Breast epithelium (tissue), 4 donors: ENCODE data around the gene SIRT3. TPM values are rescaled to one million over a fixed set of nuclear protein-coding genes. Genes with fewer than 3 reads are reported as not detected.

Source experiments
- DNase-seq, 2 donors: peaks; one replicate each; pipeline ENCODE4 v3.0.0-alpha.2; 2019; ENCODE audit warnings: low spot score in 2 of 2
- H3K27ac ChIP-seq, 2 donors: fragments of 200-600 bp; sonication (generic) in 1 of 2; one replicate each; pipeline ENCODE4 v1.5.1; 2016 to 2019; ENCODE audit warnings: mild to moderate bottlenecking in 1 of 2
- H3K27me3 ChIP-seq, 2 donors: fragments of 200-600 bp; sonication (generic) in 1 of 2; one replicate each; pipeline versions ENCODE4 v1.5.1 to v1.6.0; 2017 to 2019; ENCODE audit warnings: control low read depth in 1 of 2, mild to moderate bottlenecking in 1 of 2
- H3K36me3 ChIP-seq: fragments of 200-600 bp; one replicate; pipeline ENCODE4 v1.5.1; 2019
- H3K4me1 ChIP-seq, 2 donors: fragments of 200-600 bp; sonication (generic); one replicate each; pipeline ENCODE4 v1.5.1; 2016 to 2019; ENCODE audit warnings: control low read depth in 1 of 2
- H3K4me3 ChIP-seq, 3 donors: fragments of 200-600 bp; sonication (generic); 1 replicate in 2 of 3; 2 replicates in 1 of 3; pipeline ENCODE4 v1.5.1; 2016 to 2019; ENCODE audit warnings: mild to moderate bottlenecking in 3 of 3, moderate library complexity in 2 of 3
- H3K9me3 ChIP-seq, 2 donors: fragments of 200-600 bp; sonication (generic) in 1 of 2; one replicate each; pipeline ENCODE4 v1.5.1; 2016 to 2019; ENCODE audit warnings: control low read depth in 1 of 2
- CTCF ChIP-seq, 3 donors: fragments of 450-650 bp; IDR thresholded peaks; one replicate each; pipeline ENCODE4 v1.5.1; 2016 to 2017; ENCODE audit warnings: antibody characterized with exemption in 3 of 3, mild to moderate bottlenecking in 3 of 3, moderate library complexity in 3 of 3
- POLR2A ChIP-seq: fragments of 450-650 bp; IDR thresholded peaks from one replicate; pipeline ENCODE4 v1.6.1; 2016; ENCODE audit warnings: antibody characterized with exemption, mild to moderate bottlenecking, moderate library complexity
- POLR2AphosphoS5 ChIP-seq, 3 donors: sonication (generic); formaldehyde crosslinking; IDR thresholded peaks; one replicate each; pipeline ENCODE4 v1.6.1; 2017; ENCODE audit warnings: antibody characterized with exemption in 3 of 3
- intact Hi-C: fragments of 100-400 bp; cut with DNase I; formaldehyde crosslinking; loops from one replicate; pipeline ENCODE4 v1.15.1; 2023; ENCODE audit warnings: low total_unique reads
- total RNA-seq, 3 donors: library from RNA; depleted of rRNA; stranded (reverse); fragments of >200 nt; gene quantifications; one replicate each; pipeline ENCODE4 v1.1.0, GENCODE V29; 2016

Gene SIRT3
- total RNA-seq, 3 donors from 2014 or later: 17.3 to 21.4 (median 19.3) TPM

- no peak for TF ChIP-seq POLR2AphosphoS5 (IDR thresholded peaks at IDR 0.05)
- no peak for TF ChIP-seq POLR2A
- no peak for TF ChIP-seq CTCF (IDR thresholded peaks at IDR 0.05)
- H3K4me1 ChIP-seq: peaks cover 0 to 6% of the 10 kb centered on the region in 2 donors
- no peak for DNase-seq
- H3K9me3 ChIP-seq: no peaks in the 10 kb centered on the region
- H3K27ac ChIP-seq: no peak overlapping the region
- intact Hi-C loops: no loop called here
- no peak overlapping the region for H3K4me3 ChIP-seq
- H3K27me3 ChIP-seq: no peaks in the 10 kb centered on the region
- no peaks in the 10 kb centered on the region for H3K36me3 ChIP-seq
These were observed 5.7 kb downstream of the SIRT3 start for GRCh38 chr11:230431-230830.

- no peak for TF ChIP-seq POLR2A
- TF ChIP-seq CTCF (IDR thresholded peaks at IDR 0.05): no peak
- no peak for TF ChIP-seq POLR2AphosphoS5 (IDR thresholded peaks at IDR 0.05)
- Histone ChIP-seq H3K4me1 (no peaks in the 10 kb centered on the region), H3K9me3 (no peaks in the 10 kb centered on the region), H3K27me3 (no peaks in the 10 kb centered on the region), H3K27ac (no peak overlapping the region), H3K36me3 (no peaks in the 10 kb centered on the region), H3K4me3 (no peak overlapping the region)
- intact Hi-C loops: no loop called here
- no peak for DNase-seq
These were observed 8.2 kb downstream of the SIRT3 start for GRCh38 chr11:227824-228379.

GRCh38 chr11:225734-226453 lies 10.2 kb downstream of the SIRT3 start:
- intact Hi-C loops: no loop called here
- no peaks in the 10 kb centered on the region for H3K36me3 ChIP-seq
- TF ChIP-seq CTCF (IDR thresholded peaks at IDR 0.05) (no peak), POLR2A (no peak), POLR2AphosphoS5 (IDR thresholded peaks at IDR 0.05) (no peak)
- H3K4me3 ChIP-seq: no peak overlapping the region
- no peaks in the 10 kb centered on the region for H3K9me3 ChIP-seq
- H3K27me3 ChIP-seq: no peaks in the 10 kb centered on the region
- H3K27ac ChIP-seq: no peak overlapping the region
- H3K4me1 ChIP-seq: no peaks in the 10 kb centered on the region
- peak in 1 of 2 donors; percentile 17 for DNase-seq

GRCh38 chr11:224424-224823 lies 11.7 kb downstream of the SIRT3 start:
- Histone ChIP-seq H3K4me1 (no peaks in the 10 kb centered on the region), H3K4me3 (no peak overlapping the region), H3K27me3 (no peaks in the 10 kb centered on the region), H3K36me3 (no peaks in the 10 kb centered on the region), H3K9me3 (no peaks in the 10 kb centered on the region), H3K27ac (no peak overlapping the region)
- intact Hi-C loops: no loop called here
- no peak for TF ChIP-seq POLR2AphosphoS5 (IDR thresholded peaks at IDR 0.05)
- TF ChIP-seq CTCF (IDR thresholded peaks at IDR 0.05): no peak
- no peak for TF ChIP-seq POLR2A
- peak in 1 of 2 donors; percentile 12 for DNase-seq

GRCh38 chr11:223884-224283 lies 12.3 kb downstream of the SIRT3 start:
- Histone ChIP-seq H3K4me3 (no peak overlapping the region), H3K4me1 (no peaks in the 10 kb centered on the region), H3K27ac (no peak overlapping the region), H3K9me3 (no peaks in the 10 kb centered on the region), H3K36me3 (no peaks in the 10 kb centered on the region), H3K27me3 (no peaks in the 10 kb centered on the region)
- TF ChIP-seq CTCF (IDR thresholded peaks at IDR 0.05): no peak
- intact Hi-C loops: no loop called here
- peak in 1 of 2 donors; percentile 3 for DNase-seq
